8988T (cell line): ENCODE data around the gene SUMF1.

Experiments
- DNase-seq: peaks from one replicate; pipeline ENCODE4 v3.0.0; 2011

Gene SUMF1

GRCh38 chr3:4411236-4411635 lies 55.8 kb downstream of the SUMF1 start:
- no peak for DNase-seq

DNA sequence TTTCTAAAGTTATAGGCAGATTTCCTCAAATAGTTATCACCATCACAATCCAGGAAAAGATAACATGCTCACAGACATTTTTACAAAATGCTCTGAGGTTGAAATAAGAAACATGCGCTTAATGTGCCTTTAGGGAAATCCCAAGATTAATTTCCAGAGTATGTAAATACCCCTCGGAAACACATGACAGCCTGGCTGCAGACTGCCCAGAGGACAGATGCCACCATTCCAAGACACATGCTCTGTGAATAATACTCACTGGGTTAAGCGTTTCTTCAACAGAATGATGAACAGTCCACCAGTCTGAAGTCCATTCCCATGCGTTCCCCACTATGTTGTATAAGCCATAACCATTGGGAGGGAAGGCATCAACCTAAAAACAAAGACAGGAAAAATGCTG lies 56.5 kb downstream of the SUMF1 start:
- no peak for DNase-seq

DNA sequence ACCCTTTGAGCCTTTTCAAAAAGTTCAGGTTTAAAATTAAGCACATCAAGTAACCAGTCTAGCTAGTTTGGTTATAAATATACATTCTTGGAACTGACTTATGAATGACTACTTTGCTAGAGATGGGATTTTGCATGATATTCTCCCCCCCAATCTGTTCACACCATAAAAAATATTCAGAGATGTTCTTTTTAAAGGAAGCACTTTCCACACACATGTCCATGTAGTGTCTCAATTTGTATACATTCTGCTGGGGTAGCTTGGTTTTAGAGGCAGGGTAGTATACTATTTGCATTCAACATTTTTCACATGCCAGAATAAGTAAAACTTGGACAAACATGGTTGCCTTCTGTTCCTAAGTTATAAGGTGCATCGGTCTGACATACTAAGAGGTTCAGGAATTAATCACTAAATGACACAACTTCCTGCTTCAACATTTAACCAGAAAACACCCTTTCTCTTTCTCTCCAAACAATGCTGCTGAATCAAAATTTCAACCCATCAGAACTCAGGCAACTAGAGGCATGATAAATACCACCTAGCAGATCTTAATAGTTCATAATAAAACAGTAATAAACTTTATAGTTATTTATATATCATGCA lies 57.0 kb downstream of the SUMF1 start:
- DNase-seq: no peak

GRCh38 chr3:4409415-4409814 lies 57.7 kb downstream of the SUMF1 start:
- no peak for DNase-seq

DNA sequence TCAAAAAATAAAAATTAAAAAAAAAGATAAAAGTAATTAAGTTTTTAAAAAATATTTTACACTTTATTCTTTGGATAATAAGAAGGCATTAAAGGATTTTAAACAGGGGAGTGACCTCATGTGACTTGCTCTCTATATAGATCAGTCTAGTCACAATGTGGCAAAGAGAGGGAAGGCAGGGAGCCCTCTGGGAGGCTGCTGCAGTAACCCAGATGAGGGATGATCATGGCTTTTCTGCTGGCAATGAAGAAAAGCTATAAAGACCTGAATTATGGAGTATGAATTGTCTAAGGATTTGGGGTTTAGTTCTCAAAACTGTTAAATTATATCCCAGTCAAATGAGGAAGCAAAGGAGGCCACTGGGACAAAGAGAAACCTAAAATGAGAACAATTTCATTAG lies 58.1 kb downstream of the SUMF1 start:
- no peak for DNase-seq

GRCh38 chr3:4407941-4408340 lies 59.1 kb downstream of the SUMF1 start:
- no peak for DNase-seq

GRCh38 chr3:4406746-4407568 lies 60.1 kb downstream of the SUMF1 start:
- DNase-seq: no peak

DNA sequence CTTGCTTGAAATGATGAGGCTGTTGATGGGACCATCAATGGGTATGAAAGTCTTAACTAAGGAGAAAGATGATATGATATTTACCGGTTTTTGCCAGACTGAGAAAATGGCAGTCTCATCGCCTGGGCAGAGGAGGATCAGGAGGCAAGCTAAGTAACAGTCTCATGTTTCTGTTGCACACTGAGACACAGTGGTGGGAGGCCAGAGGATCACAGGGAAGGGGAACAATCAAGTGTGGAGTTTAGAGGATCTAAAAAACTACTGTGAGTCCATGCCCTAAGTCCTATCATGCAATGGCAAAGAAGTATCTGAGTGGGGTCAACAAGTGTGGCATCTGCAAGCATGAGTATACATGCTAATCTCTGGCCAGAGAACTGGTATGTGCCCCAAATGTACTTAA lies 62.2 kb downstream of the SUMF1 start:
- no peak for DNase-seq

DNA sequence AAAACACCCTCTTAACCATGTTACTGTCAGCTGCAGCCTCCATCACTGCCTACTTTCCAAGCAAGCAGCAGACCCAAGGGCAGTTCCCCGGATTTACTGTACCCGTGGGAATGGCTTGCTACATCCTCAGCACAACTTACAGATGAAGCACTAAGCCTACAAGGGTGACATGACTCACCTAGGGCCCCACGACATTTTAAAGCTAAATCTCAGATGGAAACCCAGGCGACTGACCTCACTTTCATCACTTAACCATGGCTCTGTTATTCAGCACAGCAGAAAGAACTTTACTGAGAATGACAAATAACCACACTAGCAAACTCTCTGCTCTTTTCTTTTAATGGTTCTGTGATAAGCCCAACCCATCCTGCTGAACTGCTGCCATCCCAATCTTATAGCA lies 65.6 kb downstream of the SUMF1 start:
- no peak for DNase-seq

GRCh38 chr3:4399476-4399875 lies 67.6 kb downstream of the SUMF1 start:
- no peak for DNase-seq

- DNase-seq: no peak
These were observed 68.2 kb downstream of the SUMF1 start for GRCh38 chr3:4398941-4399245.

DNA sequence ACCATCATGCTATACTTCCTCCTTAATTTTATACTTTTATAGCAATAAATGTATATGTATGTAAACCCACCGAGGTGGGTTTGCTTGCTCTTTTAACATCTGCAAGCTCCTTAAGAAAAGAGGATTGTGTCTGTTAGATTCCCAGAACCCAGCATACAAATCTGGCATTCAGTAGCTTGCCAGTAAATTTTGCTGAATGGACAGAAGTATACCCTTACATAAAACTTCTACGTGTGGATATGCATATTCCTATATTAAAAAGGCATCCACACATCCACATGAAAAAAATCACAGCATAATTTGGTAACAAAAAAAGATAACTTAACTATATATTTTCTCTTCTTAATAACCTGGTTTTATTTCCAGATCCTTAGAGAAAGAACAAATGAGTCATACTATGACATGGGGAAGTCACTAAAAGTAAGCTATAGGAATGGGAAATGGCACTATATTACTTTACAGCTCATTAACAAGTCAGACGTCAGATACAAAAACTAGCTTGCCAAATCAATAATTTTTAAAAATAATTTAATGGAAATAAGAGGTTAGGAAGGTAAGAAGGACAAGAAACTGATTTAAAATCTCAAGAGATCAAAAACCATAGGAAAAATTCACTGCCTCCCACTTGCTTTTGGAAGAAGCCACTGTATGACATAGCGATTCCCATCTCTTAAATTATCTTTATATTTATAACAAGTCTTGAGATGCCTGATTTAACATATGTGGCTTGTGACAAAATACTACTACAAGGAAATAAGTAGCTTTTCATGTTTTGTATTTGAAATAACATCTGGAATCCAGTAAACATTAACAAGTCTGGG lies 68.7 kb downstream of the SUMF1 start:
- no peak for DNase-seq

- no peak for DNase-seq
These were observed 69.6 kb downstream of the SUMF1 start for GRCh38 chr3:4397466-4397865.

- DNase-seq: no peak
These were observed 70.5 kb downstream of the SUMF1 start for GRCh38 chr3:4396542-4396941.

GRCh38 chr3:4396006-4396405 lies 71.1 kb downstream of the SUMF1 start:
- DNase-seq: no peak

DNA sequence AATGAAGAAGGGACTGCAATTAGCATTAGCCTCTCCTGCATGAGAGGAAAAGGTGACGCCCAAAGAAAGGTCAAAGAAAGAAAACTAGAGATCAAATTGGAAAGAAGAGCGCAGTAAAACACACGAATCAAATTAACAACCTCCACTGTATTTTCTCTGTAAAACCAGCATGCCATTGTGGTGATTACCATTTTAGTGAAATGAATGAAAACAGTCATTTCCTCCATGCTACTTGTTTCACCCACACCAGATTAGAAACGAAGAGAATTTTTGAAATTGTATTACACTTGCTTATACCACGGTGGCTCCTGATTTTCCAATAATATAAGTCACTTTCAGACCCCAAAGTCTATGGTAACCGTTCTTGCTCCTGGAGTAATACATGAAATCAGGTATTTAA lies 71.6 kb downstream of the SUMF1 start:
- no peak for DNase-seq

DNA sequence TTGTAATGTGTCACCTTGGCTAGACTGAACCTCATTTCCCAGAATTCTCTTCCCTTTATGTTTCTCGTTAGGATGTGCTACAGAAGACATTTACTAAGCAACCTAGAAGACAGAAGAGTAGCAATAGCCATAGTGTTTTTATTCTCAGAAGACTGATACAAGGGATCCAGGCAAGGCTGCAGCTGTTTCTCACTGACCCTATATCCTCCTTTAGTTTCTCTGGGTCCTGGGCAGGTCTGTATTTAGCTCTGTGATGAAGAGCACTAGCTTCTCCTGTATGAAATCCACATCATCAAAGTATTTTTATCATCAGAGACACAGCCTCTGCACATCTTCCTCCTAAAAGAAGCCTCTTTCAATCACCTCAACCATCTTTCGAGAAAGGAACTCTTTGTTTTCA lies 72.5 kb downstream of the SUMF1 start:
- DNase-seq: no peak

DNA sequence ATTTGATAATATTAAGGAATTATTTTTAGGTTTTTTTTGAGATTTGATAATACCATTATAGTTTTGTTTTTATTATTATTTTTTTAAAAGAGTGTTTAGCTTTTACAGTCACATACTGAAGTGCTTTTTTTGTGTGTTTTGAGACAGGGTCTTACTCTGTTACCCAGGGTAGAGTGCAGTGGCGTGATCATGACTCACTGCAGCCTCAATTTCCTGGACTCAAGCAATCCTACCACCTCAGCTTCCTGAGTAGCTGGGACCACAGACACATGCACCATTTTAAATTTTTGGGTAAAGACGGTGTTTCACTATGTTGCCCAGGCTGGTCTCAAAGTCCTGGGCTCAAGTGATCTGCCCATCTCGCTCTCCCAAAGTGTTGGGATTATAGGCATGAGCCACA lies 73.0 kb downstream of the SUMF1 start:
- DNase-seq: no peak

DNA sequence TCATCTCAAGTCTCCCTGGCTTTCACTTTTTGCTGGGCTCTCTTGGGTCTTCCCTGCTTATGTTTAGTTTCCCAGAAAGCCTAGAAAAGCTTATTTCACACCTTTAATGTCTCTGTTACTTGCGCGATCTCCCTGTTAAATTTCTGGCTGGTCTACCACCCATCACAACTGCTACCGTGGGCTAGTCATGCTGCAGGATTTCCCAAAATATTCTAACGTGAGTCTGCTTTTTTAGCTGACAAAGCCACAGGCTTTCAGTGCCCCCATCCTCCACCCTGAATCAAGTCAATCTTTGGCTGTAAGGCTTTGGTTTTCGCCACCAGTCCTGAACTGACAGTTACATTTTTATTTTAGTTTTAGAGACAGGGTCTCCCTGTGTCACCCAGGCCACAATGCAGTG lies 74.1 kb downstream of the SUMF1 start:
- DNase-seq: no peak

GRCh38 chr3:4387210-4388204 lies 79.6 kb downstream of the SUMF1 start:
- no peak for DNase-seq

GRCh38 chr3:4385201-4385600 lies 81.9 kb downstream of the SUMF1 start:
- no peak for DNase-seq

DNA sequence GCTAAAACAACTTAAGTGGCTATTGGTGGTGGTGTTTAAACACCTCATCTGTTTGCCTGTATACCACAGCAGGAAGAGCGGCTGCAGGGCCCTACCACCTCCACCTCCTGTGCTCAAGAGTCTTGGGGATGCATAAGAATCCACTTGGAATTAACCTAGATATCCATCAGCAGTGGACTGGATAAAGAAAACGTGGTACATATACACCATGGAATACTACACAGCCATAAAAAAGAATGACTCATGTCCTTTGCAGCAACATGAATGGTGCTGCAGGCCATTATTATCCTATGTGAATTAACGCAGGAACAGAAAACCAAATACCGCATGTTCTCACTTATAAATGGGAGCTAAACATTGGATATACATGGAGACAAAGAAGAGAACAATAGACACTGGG lies 87.1 kb downstream of the SUMF1 start:
- no peak for DNase-seq

DNA sequence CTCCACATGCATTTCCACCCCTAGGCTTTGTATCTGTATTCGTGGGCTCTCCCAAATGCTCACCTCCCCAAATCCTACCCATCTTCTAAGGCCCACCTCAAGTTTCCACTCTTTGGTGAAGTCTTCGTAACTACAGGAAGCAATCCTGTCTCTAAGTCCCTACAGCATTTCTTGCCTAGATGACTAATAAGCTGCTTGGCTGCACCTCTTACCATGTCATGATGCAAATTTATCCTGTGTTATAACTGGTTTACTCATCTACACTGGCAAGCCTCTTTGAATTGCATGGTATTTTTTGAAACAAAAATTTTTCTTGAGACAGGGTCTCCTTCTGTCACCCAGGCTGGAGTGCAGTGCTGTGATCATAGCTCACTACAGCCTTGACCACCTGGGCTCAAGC lies 90.6 kb downstream of the SUMF1 start:
- DNase-seq: no peak
